Gastroesophageal sphincter (tissue), 3 donors: ENCODE measurements around the gene HIGD2B.

Source experiments
- EP300 ChIP-seq: sonication (generic); formaldehyde crosslinking; IDR thresholded peaks from one replicate; pipeline ENCODE4 v1.6.1; 2017; ENCODE audit warnings: antibody characterized with exemption, mild to moderate bottlenecking
- POLR2A ChIP-seq, 2 donors: fragments of 450-650 bp; IDR thresholded peaks; one replicate each; pipeline ENCODE4 v1.6.1; 2017; ENCODE audit warnings: antibody characterized with exemption in 2 of 2, mild to moderate bottlenecking in 2 of 2, moderate library complexity in 1 of 2
- TF ChIP-seq, protein P1 (sequence below), 4 experiments: fragments of 200-600 bp in 2 of 4; fragments of 450-650 bp in 2 of 4; sonication (generic) in 1 of 4; IDR thresholded peaks; one replicate each; pipeline ENCODE4 v1.5.1; 2017 to 2019; ENCODE audit warnings: antibody characterized with exemption in 4 of 4, mild to moderate bottlenecking in 2 of 4, moderate library complexity in 2 of 4

DNA sequence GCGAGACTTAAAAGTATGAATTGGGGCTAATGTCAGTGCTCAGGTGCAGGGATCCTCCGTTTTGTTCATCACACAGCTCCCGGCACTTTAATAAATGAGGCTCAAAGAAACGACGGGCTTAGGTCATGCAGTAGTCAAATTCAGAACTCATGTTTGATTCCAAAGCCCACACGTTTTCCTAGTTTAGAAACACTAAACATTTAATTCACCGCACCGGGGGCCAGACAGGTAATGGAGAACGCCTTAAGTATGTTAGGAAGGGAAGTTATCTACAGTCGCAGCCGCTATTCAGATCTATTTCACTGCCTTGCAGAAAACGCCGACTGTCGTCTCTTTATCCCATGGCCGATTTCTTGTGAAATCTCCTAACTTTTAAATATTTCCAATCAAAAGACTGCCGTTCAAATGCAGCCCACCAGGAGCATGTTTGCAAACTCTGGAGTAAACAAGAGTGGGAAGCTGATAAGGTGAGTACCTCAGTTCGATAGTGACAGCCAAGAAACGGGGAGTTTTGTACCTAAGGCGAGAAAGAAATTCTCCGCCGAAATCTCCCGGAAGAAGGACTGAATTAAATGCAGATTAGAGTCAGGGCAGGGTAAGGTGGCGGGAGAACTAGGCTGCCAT lies 569 bp downstream of the HIGD2B start:
- TF ChIP-seq, protein P1, sequence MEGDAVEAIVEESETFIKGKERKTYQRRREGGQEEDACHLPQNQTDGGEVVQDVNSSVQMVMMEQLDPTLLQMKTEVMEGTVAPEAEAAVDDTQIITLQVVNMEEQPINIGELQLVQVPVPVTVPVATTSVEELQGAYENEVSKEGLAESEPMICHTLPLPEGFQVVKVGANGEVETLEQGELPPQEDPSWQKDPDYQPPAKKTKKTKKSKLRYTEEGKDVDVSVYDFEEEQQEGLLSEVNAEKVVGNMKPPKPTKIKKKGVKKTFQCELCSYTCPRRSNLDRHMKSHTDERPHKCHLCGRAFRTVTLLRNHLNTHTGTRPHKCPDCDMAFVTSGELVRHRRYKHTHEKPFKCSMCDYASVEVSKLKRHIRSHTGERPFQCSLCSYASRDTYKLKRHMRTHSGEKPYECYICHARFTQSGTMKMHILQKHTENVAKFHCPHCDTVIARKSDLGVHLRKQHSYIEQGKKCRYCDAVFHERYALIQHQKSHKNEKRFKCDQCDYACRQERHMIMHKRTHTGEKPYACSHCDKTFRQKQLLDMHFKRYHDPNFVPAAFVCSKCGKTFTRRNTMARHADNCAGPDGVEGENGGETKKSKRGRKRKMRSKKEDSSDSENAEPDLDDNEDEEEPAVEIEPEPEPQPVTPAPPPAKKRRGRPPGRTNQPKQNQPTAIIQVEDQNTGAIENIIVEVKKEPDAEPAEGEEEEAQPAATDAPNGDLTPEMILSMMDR (IDR thresholded peaks at IDR 0.05) = no peak
- TF ChIP-seq POLR2A (IDR thresholded peaks at IDR 0.05) (no peak), EP300 (no peak)
